GM18907 (cell line): ENCODE results near the gene ANKUB1.
"Not testable (repeated sequence)": the region's sequence is repeated elsewhere in the genome, so short reads cannot be mapped to it uniquely, and the experiment has no call there.

Experiments used
- ATAC-seq: cut with Tn5 transposase; IDR thresholded peaks from one replicate; pipeline ENCODE4 v1.9.1; 2021; ENCODE audit warnings: mild to moderate bottlenecking, moderate library complexity; ENCODE audit not compliant: unreplicated experiment

ANKUB1 gene, protein sequence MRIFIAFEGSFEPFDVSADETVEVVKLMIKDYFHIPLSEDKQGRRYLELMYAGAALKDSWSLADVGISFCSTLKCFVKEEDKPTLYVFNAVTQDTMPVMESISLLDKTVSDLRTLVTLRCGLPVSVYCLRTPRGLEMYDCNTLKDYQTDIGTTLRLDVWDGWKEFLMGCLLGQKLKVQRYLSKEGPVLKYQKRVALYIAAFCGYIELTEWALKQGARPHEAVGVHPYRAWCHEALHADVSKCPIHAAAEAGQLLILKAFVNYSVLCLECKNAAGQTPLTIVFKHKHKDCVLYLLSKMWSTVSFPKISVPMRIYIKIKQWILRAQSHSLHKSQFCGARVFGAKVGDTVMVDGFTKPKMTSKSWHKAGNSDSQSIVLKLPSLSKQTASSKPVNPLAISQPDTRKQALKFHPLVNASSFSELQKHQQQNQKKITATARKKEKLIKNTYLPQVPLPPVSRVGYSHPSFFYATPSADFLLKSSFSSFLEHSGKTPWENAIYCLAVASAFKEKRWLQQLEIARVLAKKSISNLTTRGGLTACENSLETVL

DNA sequence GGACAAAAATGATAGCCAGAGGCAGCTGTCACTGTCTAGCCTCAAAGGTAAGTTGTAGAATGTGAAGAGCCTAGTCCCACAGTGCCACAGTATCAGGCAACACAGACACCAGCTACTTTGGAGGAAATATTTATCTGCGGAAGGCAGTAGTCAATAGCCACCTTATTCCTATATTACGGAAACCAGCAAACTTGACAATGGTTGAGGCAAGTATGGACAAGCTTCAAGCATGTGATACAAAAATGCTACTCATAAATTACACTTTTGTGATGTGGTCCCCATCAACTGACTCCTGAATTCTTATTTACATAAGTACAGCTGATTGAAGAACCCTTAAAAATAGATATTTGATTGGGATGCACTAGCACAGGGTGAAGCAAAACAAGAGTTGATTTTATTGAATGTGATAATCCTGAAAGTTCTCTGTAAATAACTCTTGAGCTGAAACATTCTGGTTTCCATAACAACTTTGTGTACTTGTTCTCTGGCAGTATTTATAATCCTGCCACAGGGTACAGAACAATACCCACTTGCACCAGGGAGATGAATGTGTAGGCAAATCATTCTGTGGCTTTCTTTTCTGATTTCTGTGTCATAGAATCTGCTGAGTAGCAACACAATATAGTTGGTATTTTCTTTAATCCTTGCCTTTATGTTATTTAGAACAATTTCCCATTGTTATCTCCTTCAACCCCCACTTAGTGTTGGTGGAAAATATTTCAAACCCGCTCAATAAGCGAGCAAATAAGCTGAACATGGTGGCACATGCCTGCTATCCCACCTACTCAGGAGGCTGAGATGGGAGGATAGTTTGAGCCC is at the start of gene ANKUB1:
Gene ANKUB1, minus strand, starts transcription at position 103 of the 819 bp plus-strand sequence. CDS start 188 bp downstream, outside the sequence.
- no peak for ATAC-seq

DNA sequence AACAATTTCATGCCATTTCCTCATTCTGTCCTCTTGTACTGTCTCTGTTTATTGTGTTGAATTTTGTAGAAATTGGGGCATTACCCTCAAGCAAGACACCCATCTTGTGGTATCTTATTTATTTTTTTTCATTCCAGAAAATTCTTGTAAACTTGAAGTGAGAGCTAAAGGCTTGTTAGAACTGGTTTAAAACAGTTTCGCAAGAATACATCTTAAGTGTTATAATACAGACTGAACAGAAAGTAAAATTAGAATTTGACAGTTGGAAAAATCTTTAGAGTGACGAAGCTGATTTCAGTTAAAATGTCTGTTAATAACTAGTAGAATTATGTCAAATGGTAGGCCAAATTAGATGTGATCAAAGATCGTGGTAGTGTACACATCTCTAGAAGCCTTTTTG is 47.5 kb upstream of the ANKUB1 start:
- no peak for ATAC-seq

DNA sequence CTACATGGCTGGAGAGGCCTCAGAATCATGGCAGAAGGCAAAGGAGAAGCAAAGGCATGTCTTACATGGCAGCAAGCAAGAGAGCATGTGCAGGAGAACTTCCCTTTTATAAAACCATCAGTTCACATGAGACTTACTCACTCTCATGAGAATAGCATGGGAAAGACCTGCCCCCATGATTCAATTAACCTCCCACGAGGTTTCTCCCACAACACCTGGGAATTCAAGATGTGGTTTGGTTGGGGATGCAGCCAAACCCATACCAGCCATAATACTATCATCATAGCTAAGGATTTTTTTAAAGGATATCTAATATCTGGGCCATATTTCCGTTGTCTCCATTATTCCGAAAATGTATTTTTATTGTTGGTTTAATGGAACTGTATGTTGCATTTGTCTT is 47.1 kb upstream of the ANKUB1 start:
- ATAC-seq: not testable (repeated sequence)

DNA sequence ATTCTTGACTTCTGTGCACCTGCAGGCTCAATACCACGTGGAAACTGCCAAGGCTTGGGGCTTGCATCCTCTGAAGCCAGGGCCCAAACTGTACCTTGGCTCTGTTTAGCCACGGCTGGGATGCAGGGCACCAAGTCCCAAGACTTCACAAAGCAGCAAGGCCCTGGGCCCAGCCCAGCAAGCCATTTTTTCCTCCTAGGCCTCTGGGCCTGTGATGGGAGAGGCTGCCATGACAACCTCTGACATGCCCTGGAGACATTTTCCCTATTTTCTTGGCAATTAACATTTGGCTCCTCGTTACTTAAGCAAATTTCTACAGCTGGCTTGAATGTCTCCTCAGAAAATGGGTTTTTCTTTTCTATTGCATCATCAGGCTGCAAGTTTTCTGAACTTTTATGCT is 46.1 kb upstream of the ANKUB1 start:
- not testable (repeated sequence) for ATAC-seq

DNA sequence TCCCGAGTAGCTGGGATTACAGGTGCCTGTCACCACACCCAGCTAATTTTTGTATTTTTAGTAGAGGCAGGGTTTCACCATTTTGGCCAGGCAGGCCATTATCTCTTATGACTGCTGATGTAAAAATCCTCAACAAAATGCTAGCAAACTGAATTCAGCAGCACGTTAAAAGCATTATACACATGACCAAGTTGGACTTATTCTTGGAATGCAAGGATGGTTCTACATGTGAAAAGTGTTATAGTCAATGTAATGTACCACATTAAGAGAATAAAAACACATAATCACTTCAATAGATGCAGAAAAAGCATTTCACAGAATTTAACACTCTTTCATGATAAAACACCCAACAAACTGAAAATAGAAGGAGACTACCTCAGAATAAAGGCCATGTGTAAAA is 40.9 kb upstream of the ANKUB1 start:
- ATAC-seq: no peak

DNA sequence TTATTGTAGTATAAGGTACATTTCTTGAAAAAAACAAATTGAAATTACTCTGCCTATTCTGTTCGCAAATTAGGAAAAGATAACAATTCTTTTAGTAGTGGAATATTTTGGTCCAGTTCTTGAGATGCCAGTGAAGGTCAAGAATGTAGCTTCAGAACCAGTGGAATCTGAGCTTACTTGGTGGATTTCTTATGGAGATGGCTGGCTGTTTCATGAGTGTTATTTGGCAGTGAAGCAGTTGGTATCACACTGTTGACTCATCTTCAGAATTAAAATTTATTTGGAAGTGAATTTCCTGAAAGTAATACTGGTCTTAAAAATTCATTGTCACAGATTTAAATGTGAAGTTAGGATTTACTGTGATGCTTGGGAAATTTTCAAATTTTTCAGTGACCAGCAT is 39.7 kb upstream of the ANKUB1 start:
- no peak for ATAC-seq

DNA sequence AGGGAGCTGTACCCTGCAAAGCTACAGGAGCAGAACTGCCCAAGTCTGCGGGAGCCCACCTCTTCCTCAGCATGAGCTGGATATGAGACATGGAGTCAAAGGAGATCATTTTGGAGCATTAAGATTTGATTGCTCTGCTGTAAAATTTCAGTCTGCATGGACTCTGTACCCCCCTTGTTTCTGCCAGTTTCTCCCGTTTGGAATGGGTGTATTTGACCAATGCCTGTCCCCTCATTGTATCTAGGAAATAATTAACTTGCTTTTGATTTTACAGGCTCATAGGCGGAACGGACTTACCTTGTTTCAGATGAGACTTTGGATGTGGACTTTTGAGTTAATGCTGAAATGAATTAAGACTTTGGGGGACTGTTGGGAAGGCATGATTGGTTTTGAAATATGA is 39.0 kb upstream of the ANKUB1 start:
- no peak for ATAC-seq

DNA sequence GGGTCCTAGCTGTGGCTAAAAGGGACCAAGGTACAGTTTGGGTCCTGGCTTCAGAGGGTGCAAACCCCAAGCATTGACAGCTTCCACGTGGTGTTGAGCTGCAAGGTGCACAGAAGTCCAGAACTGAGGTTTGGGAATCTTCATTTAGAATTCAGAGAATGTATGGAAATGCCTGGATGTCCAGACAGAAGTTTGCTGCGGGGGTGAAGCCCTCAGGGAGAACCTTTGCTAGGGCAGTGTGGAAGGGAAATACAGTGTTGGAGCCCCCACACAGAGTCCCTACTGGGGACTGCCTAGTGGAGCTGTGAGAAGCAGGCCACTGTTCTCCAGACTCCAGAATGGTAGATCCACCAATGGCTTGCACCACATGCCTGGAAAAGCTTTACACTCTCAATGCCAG is 38.5 kb upstream of the ANKUB1 start:
- no peak for ATAC-seq

DNA sequence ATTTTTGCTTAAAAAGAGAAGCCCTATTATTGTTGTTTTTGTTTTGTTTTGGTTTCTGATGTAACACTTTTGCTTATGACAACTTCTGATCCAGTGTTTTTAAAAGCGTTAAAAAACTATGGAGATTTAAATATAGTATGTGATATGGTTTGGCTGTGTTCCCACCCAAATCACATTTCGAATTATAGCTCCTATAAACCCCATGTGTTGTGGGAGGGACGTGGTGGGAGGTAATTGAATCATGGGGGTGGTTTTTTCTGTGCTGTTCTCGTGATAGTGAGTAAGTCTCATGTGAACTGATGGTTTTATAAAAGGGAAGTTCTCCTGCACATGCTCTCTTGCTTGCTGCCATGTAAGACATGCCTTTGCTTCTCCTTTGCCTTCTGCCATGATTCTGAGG is 37.3 kb upstream of the ANKUB1 start:
- not testable (repeated sequence) for ATAC-seq

DNA sequence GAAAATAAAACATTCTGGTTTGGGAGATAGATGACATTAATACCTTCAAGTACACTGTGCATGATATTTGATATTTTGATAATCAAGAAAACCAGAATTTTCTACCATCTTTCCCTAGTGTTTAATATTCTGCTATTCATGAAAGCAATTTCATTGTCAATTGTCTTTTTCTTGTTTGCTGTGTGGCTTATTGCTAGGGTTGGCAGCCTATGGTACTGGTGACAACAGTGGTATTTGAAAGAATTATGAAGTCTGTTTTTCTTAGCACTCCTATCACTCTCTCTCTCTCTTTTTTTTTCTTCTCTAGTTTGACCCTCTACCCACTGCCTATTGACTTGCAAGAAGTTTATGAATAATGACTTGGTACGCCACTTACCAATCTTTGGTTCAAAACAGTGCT is 36.0 kb upstream of the ANKUB1 start:
- no peak for ATAC-seq

DNA sequence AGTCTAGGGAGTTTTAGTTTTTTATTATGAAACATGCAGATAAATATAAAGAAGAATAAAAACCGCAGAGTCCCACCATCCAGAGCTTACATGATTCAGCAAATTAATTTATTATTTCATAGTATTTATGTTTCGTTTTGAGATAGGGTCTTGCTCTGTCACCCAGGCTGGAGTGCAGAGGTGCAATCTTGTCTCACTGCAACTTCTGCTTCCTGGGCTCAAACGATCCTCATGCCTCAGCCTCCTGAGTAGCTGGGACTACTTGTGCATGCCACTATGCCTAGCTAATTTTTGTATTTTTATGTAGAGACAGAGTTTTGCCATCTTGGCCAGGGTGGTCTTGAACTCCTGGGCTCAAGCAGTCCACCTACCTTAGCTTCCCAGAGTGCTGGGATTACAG is 34.3 kb upstream of the ANKUB1 start:
- ATAC-seq: no peak

DNA sequence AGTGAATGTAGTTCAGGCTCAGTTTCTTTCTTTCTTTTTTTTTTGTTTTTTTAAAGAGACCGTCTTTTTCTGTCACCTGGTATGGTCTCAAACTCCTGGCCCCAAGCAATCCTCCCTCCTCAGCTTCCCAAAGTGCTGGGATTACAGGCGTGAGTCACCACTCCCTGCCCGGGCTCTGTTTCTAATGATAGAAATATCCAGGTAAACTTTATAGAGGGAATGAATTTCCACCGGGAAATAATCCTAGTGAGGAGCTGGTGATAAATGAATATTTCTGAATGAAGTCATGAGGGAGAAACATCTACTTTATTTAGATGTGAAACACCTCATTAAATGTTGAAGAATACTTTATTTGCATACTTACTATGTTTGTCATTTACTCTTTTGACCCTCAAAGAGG is 27.8 kb upstream of the ANKUB1 start:
- no peak for ATAC-seq

DNA sequence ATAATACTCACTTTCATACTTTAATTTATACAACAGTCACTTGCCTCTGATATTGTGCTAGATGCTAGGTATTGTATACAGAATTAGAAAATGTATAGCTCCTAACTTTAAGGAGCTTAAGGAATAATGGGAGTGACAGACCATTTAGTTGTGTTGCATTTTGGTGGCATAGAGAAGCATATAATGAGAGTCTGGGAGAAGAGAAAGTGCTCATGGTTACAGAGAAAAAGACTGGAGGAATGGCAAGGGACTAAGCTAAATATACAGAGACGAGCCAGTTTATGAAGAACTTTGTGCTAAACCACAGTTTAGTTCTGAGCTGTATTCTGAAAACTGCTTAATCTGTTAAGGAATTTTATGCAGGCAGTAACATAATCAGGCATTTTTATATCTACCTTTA is 27.1 kb upstream of the ANKUB1 start:
- no peak for ATAC-seq

DNA sequence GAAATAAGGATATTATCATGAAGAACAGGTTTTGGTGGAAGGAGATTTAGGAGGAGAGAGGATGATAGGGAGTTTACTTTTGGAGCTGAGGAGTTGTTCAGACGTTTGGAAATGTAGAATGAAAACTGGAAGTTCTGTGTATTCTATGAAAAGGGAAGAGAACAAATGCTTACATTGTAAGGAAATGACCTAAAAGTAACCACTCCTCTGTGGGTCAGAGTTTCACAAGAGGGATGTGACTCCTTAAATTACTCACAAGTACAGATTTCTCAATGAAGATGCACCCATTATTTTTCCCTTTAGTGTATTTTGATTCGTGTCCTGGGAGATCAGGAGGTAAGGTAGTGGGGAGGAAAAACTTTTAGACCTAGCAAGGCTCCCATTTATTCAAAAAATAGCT is 24.6 kb upstream of the ANKUB1 start:
- no peak for ATAC-seq

DNA sequence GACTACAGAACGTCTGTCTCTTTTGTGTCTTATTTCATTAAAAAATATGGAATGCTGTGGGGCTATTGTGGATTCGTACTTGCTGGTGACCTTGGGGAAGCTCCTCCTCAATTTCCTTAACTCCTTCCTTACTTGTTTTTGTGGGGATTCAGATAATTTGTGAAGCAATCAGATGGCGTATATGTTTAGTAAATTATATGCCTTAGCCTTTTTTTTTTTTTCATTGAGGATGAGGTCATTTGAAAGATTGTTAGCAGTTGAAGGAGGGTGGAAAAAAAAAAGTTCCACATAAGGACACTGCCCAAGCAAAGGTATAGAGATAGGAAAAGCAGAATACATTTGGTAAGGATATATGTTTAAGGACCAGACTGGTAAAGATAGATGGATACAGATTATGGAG is 24.0 kb upstream of the ANKUB1 start:
- ATAC-seq: no peak

DNA sequence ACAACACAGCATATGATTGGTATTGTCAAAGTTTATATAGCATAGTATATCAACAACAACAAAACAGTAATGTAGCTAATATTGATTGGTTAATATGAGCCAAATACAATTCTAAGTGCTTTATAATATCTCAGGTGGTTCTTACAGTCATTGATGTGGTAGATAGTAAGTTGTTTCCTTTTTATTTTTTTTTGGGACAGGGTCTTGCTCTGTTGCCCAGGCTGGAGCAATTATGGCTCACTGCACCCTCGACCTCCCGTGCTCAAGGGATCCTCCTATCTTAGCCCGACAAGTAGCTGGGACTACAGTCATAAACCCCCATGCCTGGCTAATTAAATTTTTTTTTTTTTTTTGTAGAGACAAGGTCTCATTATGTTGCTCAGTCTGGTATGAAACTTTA is 23.4 kb upstream of the ANKUB1 start:
- ATAC-seq: no peak

DNA sequence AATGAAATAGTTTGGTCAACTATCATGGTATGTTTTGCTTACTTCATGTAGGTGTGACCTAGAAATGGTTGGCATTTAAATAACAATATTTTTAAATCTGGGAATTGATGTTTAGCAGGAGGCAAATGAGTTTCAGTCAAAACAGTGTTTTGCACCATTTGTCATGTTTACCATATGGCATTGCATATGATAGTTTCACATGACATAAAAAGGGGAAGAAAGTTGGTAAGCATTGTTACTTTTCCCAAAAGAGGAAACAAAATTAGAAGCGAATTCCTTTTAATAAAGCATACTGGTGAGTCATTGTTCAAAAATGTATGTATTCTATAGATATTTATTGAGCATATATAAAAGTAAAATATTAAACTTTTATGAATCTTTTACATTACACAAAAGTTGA is 23.0 kb upstream of the ANKUB1 start:
- no peak for ATAC-seq

DNA sequence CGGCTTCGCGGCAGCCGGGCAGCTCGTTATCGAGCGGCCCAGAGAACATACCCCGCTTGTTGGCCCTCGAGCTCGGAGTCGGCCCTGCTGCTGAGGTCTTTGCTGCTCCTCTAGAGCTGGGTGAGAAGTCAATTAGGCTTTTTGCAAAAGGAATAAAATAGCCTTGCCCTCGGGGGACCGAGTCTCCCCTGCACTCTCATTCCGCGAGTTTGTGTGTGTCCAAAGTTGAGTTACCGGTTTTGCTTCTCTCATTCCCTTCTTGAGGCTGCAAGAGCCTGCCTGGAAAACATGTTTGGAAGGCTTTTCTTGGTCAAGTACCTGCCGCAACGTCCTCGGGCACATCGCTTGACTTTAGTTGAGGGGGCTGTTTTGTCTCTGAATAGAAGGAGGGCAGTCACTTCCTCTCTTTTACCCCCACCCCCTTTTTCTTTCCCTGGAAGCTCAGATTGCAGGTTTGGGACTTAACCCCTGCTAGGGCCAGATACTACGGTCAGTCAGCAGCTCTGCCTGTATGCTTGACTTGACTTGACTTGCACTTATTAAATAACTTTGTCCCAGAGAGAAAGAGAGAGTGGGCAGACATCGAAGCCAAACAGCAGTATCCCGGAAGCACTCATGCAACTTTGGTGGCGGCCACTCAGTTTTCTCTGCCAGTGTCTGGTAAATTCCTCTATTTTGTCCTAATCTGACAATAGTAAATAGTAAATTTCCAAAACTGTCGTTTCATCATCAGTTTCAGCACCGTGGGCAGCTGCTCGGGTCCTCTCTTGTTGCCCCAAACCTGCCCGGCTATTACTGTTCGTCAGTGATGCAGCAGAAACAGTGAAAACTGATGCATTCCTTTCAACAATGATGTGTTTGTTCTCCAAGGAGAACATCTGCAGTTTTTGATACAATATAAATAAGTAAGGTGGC is 21.3 kb upstream of the ANKUB1 start:
- ATAC-seq: peak; percentile 29

DNA sequence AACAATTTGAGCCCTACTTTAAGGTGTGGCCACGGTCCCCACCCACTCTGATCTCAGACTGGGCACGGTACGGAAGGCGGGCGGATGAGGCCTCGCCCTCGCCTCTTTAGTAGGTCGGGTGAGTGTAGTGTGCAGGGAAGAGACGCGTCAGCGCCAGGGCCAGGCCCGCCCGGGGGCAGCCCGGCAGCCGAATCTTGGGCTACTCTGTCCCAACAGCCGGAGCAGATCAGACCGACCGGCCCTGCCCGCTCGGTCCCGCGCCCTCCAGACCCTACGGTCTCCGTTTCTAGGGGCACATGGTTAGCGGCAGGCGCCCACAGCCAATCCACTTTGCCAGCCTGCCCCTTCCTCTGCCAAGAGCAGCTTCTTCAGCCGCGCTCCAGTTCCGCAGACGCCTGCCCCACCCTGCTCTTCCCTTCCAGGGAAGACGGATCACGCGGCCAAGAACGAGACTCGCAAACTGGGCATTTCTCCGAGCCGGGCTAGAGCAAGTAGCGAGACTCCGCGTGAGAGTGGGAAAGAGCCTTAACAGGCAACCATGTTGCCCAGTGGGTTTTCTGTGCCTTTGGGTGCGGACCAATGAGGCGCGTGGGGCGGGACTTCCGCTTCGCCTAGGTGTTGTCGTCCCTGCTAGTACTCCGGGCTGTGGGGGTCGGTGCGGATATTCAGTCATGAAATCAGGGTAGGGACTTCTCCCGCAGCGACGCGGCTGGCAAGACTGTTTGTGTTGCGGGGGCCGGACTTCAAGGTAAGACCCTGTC is 20.4 kb upstream of the ANKUB1 start, which contains the start of gene RNF13:
Gene RNF13, plus strand, starts transcription at position 610 of the 761 bp plus-strand sequence. CDS start 32,812 bp downstream, outside the sequence.
- peak; percentile 95 for ATAC-seq

DNA sequence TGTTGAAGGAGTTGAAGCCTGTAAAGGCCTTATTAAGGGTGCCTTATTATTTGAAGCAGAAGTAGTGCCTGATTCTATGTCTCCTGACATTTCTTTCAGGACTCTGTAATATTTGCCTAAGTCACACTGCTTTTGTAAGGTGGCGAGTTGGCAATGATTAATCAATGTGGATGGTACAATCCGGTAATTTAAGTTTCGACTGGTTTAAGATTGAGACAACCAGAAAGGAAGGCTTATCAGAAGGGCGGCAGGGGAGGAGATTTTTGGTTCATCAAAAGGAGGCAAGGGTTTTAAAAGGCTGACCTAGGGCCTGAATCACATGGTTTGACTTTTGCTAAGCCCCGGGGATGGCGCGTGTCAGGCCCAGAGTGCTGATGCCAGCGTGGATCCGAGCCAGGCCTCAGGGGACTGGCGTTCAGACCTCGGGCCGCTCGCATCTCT is 19.8 kb upstream of the ANKUB1 start:
- peak; percentile 0 for ATAC-seq
